DOHH2 (cell line): ENCODE data around the gene COX6A2.

Experiments used
- H3F3A ChIP-seq: fragments of 200-600 bp; sonication (generic), shearing (Covaris generic); 2 replicates; pipeline ENCODE4 v1.6.0; 2016; ENCODE audit warnings: antibody characterized with exemption, mild to moderate bottlenecking; ENCODE audit not compliant: control insufficient read depth, insufficient read depth
- H3K27ac ChIP-seq: fragments of 200-600 bp; sonication (generic); 2 replicates; pipeline ENCODE4 v1.5.1; 2014; ENCODE audit warnings: low read depth, mild to moderate bottlenecking, low read length, moderate library complexity
- H3K27me3 ChIP-seq: fragments of 200-600 bp; sonication (generic); 2 replicates; pipeline ENCODE4 v1.6.1; 2014; ENCODE audit warnings: mild to moderate bottlenecking, low read length, mixed read lengths; ENCODE audit not compliant: control insufficient read depth
- H3K36me3 ChIP-seq: fragments of 200-600 bp; sonication (generic); 2 replicates; pipeline ENCODE4 v1.6.1; 2014; ENCODE audit warnings: mild to moderate bottlenecking, low read length, moderate library complexity, mixed read lengths; ENCODE audit not compliant: control insufficient read depth
- H3K4me1 ChIP-seq: fragments of 200-600 bp; sonication (generic); 2 replicates; pipeline ENCODE4 v1.6.1; 2014; ENCODE audit warnings: mild to moderate bottlenecking, low read length, mixed read lengths; ENCODE audit not compliant: control insufficient read depth
- H3K4me2 ChIP-seq: fragments of 200-600 bp; sonication (generic); 2 replicates; pipeline ENCODE4 v1.6.0; 2014; ENCODE audit warnings: mild to moderate bottlenecking, low read length, moderate library complexity
- H3K4me3 ChIP-seq: fragments of 200-600 bp; sonication (generic); 2 replicates; pipeline ENCODE4 v1.5.1; 2014; ENCODE audit warnings: mild to moderate bottlenecking, low read length, mixed read lengths
- H3K79me2 ChIP-seq: fragments of 200-600 bp; sonication (generic); 2 replicates; pipeline ENCODE4 v1.6.1; 2014; ENCODE audit warnings: mild to moderate bottlenecking, low read length, mixed read lengths; ENCODE audit not compliant: control insufficient read depth
- H3K9me2 ChIP-seq: fragments of 200-600 bp; sonication (generic); replicated peaks from 2 replicates; pipeline ENCODE4 v1.6.1; 2014; ENCODE audit warnings: mild to moderate bottlenecking, low read length, mixed read lengths; ENCODE audit not compliant: control insufficient read depth
- H3K9me3 ChIP-seq: fragments of 200-600 bp; sonication (generic); 2 replicates; pipeline ENCODE4 v1.6.1; 2014; ENCODE audit warnings: antibody characterized with exemption, low read length, mixed read lengths; ENCODE audit not compliant: control insufficient read depth, insufficient read depth
- H4K20me1 ChIP-seq: fragments of 200-600 bp; sonication (generic); 2 replicates; pipeline ENCODE4 v1.6.0; 2014; ENCODE audit warnings: low read depth, mild to moderate bottlenecking, antibody characterized with exemption, low read length, moderate library complexity; ENCODE audit not compliant: control insufficient read depth, insufficient read depth
- EZH2phosphoT487 ChIP-seq: fragments of 200-600 bp; sonication (generic); IDR thresholded peaks from 2 replicates; pipeline ENCODE4 v1.6.1; 2017; ENCODE audit warnings: borderline replicate concordance, mild to moderate bottlenecking, antibody characterized with exemption, low read length, moderate library complexity, mixed read lengths
- TF ChIP-seq, protein P1 (sequence below): fragments of 200-600 bp; sonication (generic); IDR thresholded peaks from one replicate; pipeline ENCODE4 v1.5.1; 2014; ENCODE audit warnings: antibody characterized with exemption, mild to moderate bottlenecking, low read depth, low read length; ENCODE audit not compliant: poor library complexity, severe bottlenecking

COX6A2 gene

DNA sequence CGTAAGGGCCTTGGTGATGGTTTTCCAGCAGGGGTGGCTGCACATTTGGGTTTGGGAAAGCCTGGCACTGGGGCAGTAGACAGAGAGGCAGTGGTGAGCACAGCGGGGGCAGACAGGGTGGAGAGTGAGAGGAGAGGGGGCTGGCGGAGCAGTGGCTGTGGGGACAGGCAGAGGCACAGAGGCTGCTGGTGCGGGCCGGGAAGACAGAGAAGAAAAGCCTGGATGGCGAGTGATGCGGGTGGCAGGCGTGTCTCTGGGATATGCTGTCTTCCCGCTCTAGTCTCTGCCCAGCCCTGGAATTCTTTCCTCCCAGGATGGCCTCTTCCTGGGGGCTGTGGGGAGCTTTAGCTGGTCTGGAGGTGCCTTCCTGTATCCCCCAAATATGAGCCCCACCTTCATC is 18.1 kb downstream of the COX6A2 start:
- Histone ChIP-seq H3K4me2 (no peak overlapping the region), H3K79me2 (no peaks in the 10 kb centered on the region), H3K27me3 (no peaks in the 10 kb centered on the region), H3K9me2 (no peaks in the 10 kb centered on the region), H3K27ac (no peak overlapping the region), H4K20me1 (no peaks in the 10 kb centered on the region), H3K36me3 (no peaks in the 10 kb centered on the region), H3K4me1 (no peaks in the 10 kb centered on the region; the same call in 1 of the 2 replicates), H3K9me3 (no peaks in the 10 kb centered on the region), H3F3A (no peaks in the 10 kb centered on the region), H3K4me3 (no peak overlapping the region)
- no peak for TF ChIP-seq EZH2phosphoT487
- TF ChIP-seq, protein P1, sequence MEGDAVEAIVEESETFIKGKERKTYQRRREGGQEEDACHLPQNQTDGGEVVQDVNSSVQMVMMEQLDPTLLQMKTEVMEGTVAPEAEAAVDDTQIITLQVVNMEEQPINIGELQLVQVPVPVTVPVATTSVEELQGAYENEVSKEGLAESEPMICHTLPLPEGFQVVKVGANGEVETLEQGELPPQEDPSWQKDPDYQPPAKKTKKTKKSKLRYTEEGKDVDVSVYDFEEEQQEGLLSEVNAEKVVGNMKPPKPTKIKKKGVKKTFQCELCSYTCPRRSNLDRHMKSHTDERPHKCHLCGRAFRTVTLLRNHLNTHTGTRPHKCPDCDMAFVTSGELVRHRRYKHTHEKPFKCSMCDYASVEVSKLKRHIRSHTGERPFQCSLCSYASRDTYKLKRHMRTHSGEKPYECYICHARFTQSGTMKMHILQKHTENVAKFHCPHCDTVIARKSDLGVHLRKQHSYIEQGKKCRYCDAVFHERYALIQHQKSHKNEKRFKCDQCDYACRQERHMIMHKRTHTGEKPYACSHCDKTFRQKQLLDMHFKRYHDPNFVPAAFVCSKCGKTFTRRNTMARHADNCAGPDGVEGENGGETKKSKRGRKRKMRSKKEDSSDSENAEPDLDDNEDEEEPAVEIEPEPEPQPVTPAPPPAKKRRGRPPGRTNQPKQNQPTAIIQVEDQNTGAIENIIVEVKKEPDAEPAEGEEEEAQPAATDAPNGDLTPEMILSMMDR = no peak

DNA sequence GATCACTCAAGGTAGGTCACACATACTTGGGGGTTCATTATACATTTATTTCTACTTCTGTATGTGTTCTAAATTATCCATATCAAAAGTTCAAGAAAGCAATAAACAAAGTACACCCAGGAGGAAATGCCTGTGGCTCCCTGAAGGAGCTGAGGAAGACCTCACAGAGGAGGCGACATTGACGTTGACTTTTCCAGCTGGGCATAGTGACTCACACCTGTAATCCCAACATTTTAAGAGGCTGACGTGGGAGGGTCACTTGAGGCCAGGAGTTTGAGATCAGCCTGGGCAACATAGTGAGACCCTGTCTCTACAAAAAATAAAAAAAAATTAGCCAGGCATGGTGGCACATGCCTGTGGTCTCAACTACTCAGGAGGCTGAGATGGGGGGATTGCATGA is 18.7 kb downstream of the COX6A2 start:
- no peaks in the 10 kb centered on the region for H3K27me3 ChIP-seq
- H3K4me2 ChIP-seq = no peak overlapping the region
- H3K9me3 ChIP-seq = no peaks in the 10 kb centered on the region
- no peaks in the 10 kb centered on the region for H3K9me2 ChIP-seq
- TF ChIP-seq, protein P1 = no peak
- H4K20me1 ChIP-seq = no peaks in the 10 kb centered on the region
- H3K79me2 ChIP-seq = no peaks in the 10 kb centered on the region
- no peaks in the 10 kb centered on the region for H3F3A ChIP-seq
- no peak overlapping the region for H3K27ac ChIP-seq
- H3K4me3 ChIP-seq = no peak overlapping the region
- H3K4me1 ChIP-seq = no peaks in the 10 kb centered on the region; the same call in 1 of the 2 replicates
- H3K36me3 ChIP-seq = no peaks in the 10 kb centered on the region

DNA sequence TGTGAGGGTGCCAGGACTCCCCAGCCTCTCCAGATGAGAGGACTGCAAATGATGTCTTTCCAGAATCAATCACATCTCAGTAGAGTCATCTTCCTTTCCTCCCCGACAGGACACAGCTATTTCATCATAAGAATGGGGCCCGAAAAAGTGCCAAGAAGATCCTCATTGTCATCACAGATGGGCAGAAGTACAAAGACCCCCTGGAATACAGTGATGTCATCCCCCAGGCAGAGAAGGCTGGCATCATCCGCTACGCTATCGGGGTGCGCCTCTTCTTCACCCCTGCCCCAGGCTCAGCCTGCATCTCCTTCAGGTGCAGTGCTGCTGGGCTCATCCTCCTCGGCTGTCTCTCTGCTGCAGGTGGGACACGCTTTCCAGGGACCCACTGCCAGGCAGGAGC is 20.8 kb downstream of the COX6A2 start:
- H3K27ac ChIP-seq = no peak overlapping the region
- no peaks in the 10 kb centered on the region for H3K79me2 ChIP-seq
- TF ChIP-seq EZH2phosphoT487 = no peak
- TF ChIP-seq, protein P1 = no peak
- no peaks in the 10 kb centered on the region for H3K4me1 ChIP-seq
- no peaks in the 10 kb centered on the region for H3K9me2 ChIP-seq
- no peak overlapping the region for H3K4me3 ChIP-seq
- H3K9me3 ChIP-seq = no peaks in the 10 kb centered on the region
- H4K20me1 ChIP-seq = no peaks in the 10 kb centered on the region
- no peaks in the 10 kb centered on the region for H3K36me3 ChIP-seq
- H3K4me2 ChIP-seq = no peak overlapping the region
- H3K27me3 ChIP-seq = no peaks in the 10 kb centered on the region
- H3F3A ChIP-seq = no peaks in the 10 kb centered on the region
